ENCODE data around the gene TMEM161B.

- no peak for TF ChIP-seq EP300 (conservative IDR thresholded peaks at IDR 0.05; ENCODE audit: poor library complexity, severe bottlenecking)
- no peak for TF ChIP-seq CTCF (IDR thresholded peaks at IDR 0.05; ENCODE audit: poor library complexity, severe bottlenecking)
- TF ChIP-seq REST (IDR thresholded peaks at IDR 0.05; ENCODE audit: borderline replicate concordance) = no peak
- no peak for TF ChIP-seq RAD21 (conservative IDR thresholded peaks at IDR 0.05)
- TF ChIP-seq EZH2 (IDR thresholded peaks at IDR 0.05; ENCODE audit: borderline replicate concordance, insufficient read depth, low read length, poor library complexity, severe bottlenecking) = no peak
- TF ChIP-seq POLR2AphosphoS5 (IDR thresholded peaks at IDR 0.05) = no peak
- no peak for TF ChIP-seq TAF1 (IDR thresholded peaks at IDR 0.05; ENCODE audit: low read depth)
- TF ChIP-seq MXI1 (conservative IDR thresholded peaks at IDR 0.05; ENCODE audit: poor library complexity, severe bottlenecking) = no peak
Observed at GRCh38 chr5:88262116-88262515, 6.5 kb downstream of the TMEM161B start.

Data from neural cell (in vitro differentiated cells).